Skeletal muscle tissue (tissue), 4 donors: ENCODE measurements around the gene LRP11. TPM values are rescaled to one million over a fixed set of nuclear protein-coding genes. Genes with fewer than 3 reads are reported as not detected.

Source experiments
- H3K27ac ChIP-seq: one replicate; pipeline ENCODE4 v1.7.0; 2013; ENCODE audit warnings: mild to moderate bottlenecking, low read depth, low read length, inconsistent platforms
- H3K27me3 ChIP-seq, 3 donors: one replicate each; pipeline ENCODE4 v1.7.0; 2013; ENCODE audit warnings: low read length in 3 of 3; ENCODE audit not compliant: control insufficient read depth in 3 of 3, insufficient read depth in 3 of 3
- H3K36me3 ChIP-seq, 3 donors: one replicate each; pipeline ENCODE4 v1.7.0; 2013; ENCODE audit warnings: low read length in 3 of 3; ENCODE audit not compliant: control insufficient read depth in 3 of 3, insufficient read depth in 3 of 3
- H3K4me1 ChIP-seq, 3 donors: one replicate each; pipeline ENCODE4 v1.7.0; 2013; ENCODE audit warnings: low read length in 3 of 3, mild to moderate bottlenecking in 3 of 3; ENCODE audit not compliant: control insufficient read depth in 3 of 3, insufficient read depth in 3 of 3
- H3K4me3 ChIP-seq, 3 donors: one replicate each; pipeline ENCODE4 v1.7.0; 2013; ENCODE audit warnings: low read length in 3 of 3
- H3K9ac ChIP-seq, 3 donors: one replicate each; pipeline ENCODE4 v1.7.0; 2013; ENCODE audit warnings: low read length in 3 of 3, mild to moderate bottlenecking in 3 of 3, moderate library complexity in 2 of 3, low read depth in 1 of 3
- H3K9me3 ChIP-seq, 3 donors: one replicate each; pipeline ENCODE4 v1.7.0; 2013; ENCODE audit warnings: low read length in 3 of 3; ENCODE audit not compliant: control insufficient read depth in 3 of 3
- total RNA-seq: library from RNA; depleted of rRNA; stranded (reverse); fragments of >200 nt; gene quantifications from one replicate; pipeline ENCODE4 v1.2.3, GENCODE V29; 2014
- donor health status: Osteomylitis.

Gene LRP11
- total RNA-seq, 1 donor from 2014 or later: 15.7 TPM

DNA sequence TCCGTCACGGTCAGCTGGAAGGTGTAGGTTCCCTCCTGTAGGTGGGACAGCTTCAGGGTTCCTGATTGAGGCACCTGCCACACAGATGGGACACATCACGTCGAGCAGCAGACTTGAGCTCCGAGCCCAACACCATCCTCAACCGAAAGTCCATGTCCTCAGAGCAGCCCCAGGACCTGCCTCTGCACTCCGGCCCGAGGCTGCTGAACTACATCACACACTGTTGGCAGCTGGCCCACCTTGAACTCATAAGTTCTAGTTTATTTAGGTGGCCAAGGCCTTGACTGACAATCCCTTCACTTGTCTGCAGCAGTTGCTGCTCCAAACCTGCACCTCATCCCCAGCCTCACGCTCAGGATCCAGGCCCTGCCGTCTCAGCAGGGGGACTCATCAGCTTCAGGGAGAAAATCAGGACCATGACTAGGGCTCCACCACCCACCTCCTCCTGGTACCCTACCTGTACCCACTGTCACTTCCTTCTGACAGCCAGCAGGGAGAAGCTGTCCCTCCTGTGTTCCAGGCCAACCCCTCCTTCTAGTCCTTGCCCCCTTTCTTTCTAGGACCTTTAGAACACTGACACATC, 21.0 kb downstream of the LRP11 start:
- Histone ChIP-seq H3K4me1 (peaks cover 16 to 37% (median 23%) of the 10 kb centered on the region in 3 donors), H3K9ac (no peak overlapping the region), H3K27me3 (no peaks in the 10 kb centered on the region), H3K9me3 (no peaks in the 10 kb centered on the region), H3K36me3 (peaks cover 2 to 6% (median 5%) of the 10 kb centered on the region in 3 donors), H3K4me3 (no peak overlapping the region), H3K27ac (no peak overlapping the region)

DNA sequence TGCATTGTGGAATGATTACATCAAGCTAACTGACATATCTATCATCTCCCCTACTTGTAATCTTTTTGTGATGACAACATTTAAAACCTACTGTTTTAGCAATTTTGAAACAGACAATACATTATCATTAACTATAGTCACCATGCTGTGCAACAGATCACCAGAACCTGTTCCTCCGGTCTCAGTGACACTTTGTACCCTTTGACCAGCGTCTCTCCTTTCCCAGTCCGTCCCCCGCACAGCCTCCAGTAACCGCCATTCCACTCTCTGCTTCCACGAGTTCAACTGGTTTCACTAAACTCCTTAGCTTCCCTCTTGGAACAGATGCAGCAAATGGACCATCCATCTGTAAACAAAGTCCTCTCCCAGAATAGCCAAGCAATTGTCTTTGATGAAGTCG, 21.8 kb downstream of the LRP11 start:
- Histone ChIP-seq H3K27ac (no peak overlapping the region), H3K27me3 (no peaks in the 10 kb centered on the region), H3K4me3 (no peak overlapping the region), H3K9ac (no peak overlapping the region), H3K9me3 (no peaks in the 10 kb centered on the region), H3K36me3 (peaks cover 2 to 10% (median 9%) of the 10 kb centered on the region in 3 donors), H3K4me1 (peaks cover 14 to 31% (median 23%) of the 10 kb centered on the region in 3 donors)

- H3K36me3 ChIP-seq: peaks cover 5 to 14% (median 13%) of the 10 kb centered on the region in 3 donors
- H3K9me3 ChIP-seq: no peaks in the 10 kb centered on the region
- no peak overlapping the region for H3K4me3 ChIP-seq
- no peaks in the 10 kb centered on the region for H3K27me3 ChIP-seq
- no peak overlapping the region for H3K27ac ChIP-seq
- H3K9ac ChIP-seq: peak overlapping the region in 1 of 3 donors; percentile 5
- peaks cover 0 to 17% (median 7%) of the 10 kb centered on the region in 3 donors for H3K4me1 ChIP-seq
These were observed 23.6 kb downstream of the LRP11 start for GRCh38 chr6:149840345-149841075.

DNA sequence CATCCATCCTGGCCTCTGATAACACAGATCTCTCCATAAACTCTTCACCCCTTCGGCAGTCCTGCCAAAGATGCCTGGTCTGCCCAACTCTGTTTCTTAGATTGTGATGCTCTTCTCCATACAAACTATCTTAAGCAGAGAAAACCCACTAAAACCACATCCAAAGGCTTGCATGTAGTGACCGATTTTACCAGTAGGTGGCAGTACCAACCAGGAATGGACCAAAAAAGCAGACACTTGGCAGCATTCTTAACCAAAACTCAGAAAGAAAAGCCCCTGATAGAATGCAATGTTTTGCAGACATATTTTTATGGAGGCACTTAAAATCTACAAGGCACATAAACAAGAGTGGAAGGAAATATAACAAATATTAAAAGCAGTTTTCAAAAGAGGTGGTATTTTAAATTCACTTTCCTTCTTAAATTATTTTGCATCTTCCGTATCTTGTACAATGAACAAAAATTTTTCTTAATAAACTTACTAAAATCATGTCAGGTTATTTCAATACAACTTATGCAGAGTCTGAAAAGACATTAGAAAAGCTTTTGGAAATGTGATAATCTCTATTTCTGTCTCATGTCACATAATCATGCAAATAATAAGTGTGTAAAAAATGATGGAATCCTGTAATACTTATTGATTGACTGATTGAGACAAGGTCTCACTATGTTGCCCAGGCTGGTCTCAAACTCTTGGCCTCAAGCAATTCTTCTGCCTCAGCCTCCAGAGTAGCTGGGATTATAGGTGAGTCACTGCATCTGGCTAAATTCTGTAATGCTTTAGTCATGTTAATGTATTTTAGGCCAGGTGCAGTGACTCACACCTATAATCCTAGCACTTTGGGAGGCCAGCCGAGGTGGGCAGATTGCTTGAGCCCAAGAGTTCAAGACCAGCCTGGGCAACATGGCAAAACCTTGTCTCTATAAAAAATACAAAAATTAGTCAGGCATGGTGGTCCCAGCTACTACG, 29.4 kb downstream of the LRP11 start:
- H3K4me1 ChIP-seq: peaks cover 0 to 5% (median 0%) of the 10 kb centered on the region in 3 donors
- no peak overlapping the region for H3K9ac ChIP-seq
- H3K27ac ChIP-seq: no peak overlapping the region
- H3K9me3 ChIP-seq: no peaks in the 10 kb centered on the region
- H3K27me3 ChIP-seq: no peaks in the 10 kb centered on the region
- peaks cover 7 to 9% (median 7%) of the 10 kb centered on the region in 3 donors for H3K36me3 ChIP-seq
- H3K4me3 ChIP-seq: no peak overlapping the region

GRCh38 chr6:149833651-149834050, 30.5 kb downstream of the LRP11 start:
- H3K4me1 ChIP-seq: peaks cover 0 to 5% (median 0%) of the 10 kb centered on the region in 3 donors
- no peaks in the 10 kb centered on the region for H3K27me3 ChIP-seq
- H3K9ac ChIP-seq: no peak overlapping the region
- H3K4me3 ChIP-seq: no peak overlapping the region
- H3K27ac ChIP-seq: no peak overlapping the region
- peaks cover 7 to 9% (median 7%) of the 10 kb centered on the region in 3 donors for H3K36me3 ChIP-seq
- H3K9me3 ChIP-seq: no peaks in the 10 kb centered on the region

DNA sequence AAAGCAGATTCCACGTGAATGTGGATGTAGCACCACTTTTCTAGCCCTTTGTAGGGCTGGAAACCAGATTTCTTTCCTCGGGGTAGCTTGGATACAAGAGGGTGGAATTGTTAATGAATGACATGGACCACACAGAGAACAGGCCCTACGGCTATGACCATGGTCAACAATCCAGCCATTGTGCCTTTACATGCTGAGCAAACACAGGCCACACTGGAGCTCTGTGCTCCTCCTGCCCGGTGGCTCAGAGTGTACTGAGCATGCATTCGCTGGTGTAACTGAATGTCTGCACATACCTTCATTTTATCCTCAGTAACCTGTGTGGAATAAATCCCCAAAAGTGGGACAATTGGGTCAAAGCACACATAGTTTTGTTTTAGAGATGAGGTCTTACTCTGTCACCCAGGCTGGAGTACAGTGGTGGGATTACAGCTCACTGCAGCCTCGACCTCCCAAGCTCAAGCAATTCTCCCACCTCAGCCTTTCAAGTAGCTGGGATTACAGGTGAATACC, 32.8 kb downstream of the LRP11 start:
- Histone ChIP-seq H3K9ac (no peak overlapping the region), H3K9me3 (no peaks in the 10 kb centered on the region), H3K4me1 (peaks cover 0 to 5% (median 0%) of the 10 kb centered on the region in 3 donors), H3K36me3 (peaks cover 0 to 4% (median 3%) of the 10 kb centered on the region in 3 donors), H3K4me3 (no peak overlapping the region), H3K27me3 (no peaks in the 10 kb centered on the region), H3K27ac (no peak overlapping the region)

DNA sequence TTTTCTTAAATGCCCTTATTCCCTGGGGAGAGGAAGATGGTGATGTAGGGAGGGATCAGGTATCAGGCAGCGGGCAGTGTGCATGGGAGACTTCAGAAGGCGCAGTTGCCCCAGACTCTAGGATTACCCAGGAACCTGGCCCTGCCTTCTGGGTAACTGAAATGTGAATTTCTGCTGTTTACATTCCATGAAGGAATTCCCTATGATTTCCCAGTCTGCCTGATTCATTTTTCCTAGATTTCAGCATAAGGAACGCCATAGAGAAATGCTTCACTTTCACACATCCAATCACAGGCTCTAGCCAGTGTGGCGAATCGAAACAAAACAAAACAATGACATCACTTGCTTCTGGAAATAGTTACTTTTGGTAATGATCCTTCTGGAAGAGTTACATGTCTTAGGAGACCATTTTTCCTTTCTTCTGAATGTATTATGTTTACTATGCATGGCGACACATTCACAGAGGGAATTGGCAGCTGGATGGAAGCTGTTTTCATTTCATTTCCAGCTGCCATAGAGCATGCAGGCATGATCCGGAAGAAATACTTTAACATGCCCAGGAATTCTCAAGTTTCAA, 33.3 kb downstream of the LRP11 start:
- Histone ChIP-seq H3K36me3 (peaks cover 0 to 6% (median 4%) of the 10 kb centered on the region in 3 donors), H3K4me3 (peak overlapping the region in 1 of 3 donors; percentile 40), H3K4me1 (peaks cover 0 to 5% (median 0%) of the 10 kb centered on the region in 3 donors), H3K27me3 (no peaks in the 10 kb centered on the region), H3K9me3 (no peaks in the 10 kb centered on the region), H3K9ac (no peak overlapping the region), H3K27ac (no peak overlapping the region)

GRCh38 chr6:149825292-149825691, 38.9 kb downstream of the LRP11 start:
- Histone ChIP-seq H3K4me1 (peaks cover 3 to 8% (median 7%) of the 10 kb centered on the region in 3 donors), H3K4me3 (no peak overlapping the region), H3K9ac (peak overlapping the region in 1 of 3 donors; percentile 40), H3K9me3 (no peaks in the 10 kb centered on the region), H3K36me3 (peaks cover 0 to 12% (median 3%) of the 10 kb centered on the region in 3 donors), H3K27ac (no peak overlapping the region), H3K27me3 (no peaks in the 10 kb centered on the region)

DNA sequence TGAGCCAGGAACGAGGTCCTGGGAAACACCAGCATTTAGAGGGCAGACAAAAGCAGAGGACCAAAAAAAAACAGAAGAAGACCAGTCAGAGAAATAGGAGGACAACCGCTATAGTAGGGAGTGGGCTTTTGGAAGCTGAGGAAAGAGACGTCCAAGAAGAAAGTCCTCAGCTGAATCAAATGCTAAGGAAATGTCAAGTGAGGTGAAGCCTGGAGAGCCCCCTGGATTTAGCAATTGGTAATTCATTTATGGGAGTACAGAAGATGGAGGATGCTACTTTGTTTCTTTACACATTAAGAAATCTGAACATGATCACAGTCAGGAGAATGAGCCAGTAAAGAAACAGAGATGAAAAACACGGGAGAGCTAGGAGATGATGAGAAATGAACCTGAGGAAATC, 41.1 kb downstream of the LRP11 start:
- Histone ChIP-seq H3K9me3 (no peaks in the 10 kb centered on the region), H3K4me3 (no peak overlapping the region), H3K27me3 (no peaks in the 10 kb centered on the region), H3K27ac (no peak overlapping the region), H3K36me3 (peaks cover 0 to 12% (median 5%) of the 10 kb centered on the region in 3 donors), H3K9ac (no peak overlapping the region), H3K4me1 (peaks cover 3 to 8% (median 7%) of the 10 kb centered on the region in 3 donors)
